T-helper 2 cell treated with Interferon-gamma antibody and Interleukin-4, amounts not matched to agents 100 ng/mL and 5 ng/mL, for 36 hours (primary cell): ENCODE measurements around the gene DCP1A. TPM values are rescaled to one million over a fixed set of nuclear protein-coding genes. Genes with fewer than 3 reads are reported as not detected.

Experiments used
- total RNA-seq: library from RNA; stranded (reverse); gene quantifications from 2 replicates; pipeline ENCODE4 v1.2.3, GENCODE V29; 2022

Gene DCP1A
- total RNA-seq, 1 donor from 2014 or later = 30.7 TPM

Other genes with a start within 250 kb of the DCP1A start
- 34.2 and 35.2 TPM in 2 replicates for gene RFT1, start 217.1 kb downstream of the DCP1A start, total RNA-seq
- gene PRKCD, start 186.3 kb downstream of the DCP1A start, total RNA-seq = 19.5 and 19.6 TPM in 2 replicates
- 260 and 273 TPM in 2 replicates for gene TKT, start 91.5 kb downstream of the DCP1A start, total RNA-seq
- gene CACNA1D, start 147.1 kb upstream of the DCP1A start, total RNA-seq = 4.5 and 4.8 TPM in 2 replicates